ENCODE results near the gene FNDC1.

DNA sequence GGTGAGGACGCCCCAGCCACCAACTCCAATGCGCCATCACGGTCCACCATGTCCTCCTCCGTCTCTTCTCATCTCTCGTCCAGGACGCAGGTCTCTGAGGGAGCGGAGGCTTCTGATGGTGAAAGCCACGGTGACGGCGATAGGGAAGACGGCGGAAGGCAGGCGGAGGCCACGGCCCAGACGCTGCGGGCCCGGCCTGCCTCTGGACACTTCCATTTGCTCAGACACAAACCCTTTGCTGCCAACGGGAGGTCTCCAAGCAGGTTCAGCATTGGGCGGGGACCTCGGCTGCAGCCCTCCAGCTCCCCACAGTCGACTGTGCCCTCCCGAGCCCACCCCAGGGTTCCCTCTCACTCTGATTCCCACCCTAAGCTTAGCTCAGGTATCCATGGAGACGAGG, 63.6 kb downstream of the FNDC1 start:
- no peak for TF ChIP-seq TAF1 (IDR thresholded peaks at IDR 0.05; ENCODE audit: borderline replicate concordance, insufficient read depth, low read length)
- TF ChIP-seq, protein P1, sequence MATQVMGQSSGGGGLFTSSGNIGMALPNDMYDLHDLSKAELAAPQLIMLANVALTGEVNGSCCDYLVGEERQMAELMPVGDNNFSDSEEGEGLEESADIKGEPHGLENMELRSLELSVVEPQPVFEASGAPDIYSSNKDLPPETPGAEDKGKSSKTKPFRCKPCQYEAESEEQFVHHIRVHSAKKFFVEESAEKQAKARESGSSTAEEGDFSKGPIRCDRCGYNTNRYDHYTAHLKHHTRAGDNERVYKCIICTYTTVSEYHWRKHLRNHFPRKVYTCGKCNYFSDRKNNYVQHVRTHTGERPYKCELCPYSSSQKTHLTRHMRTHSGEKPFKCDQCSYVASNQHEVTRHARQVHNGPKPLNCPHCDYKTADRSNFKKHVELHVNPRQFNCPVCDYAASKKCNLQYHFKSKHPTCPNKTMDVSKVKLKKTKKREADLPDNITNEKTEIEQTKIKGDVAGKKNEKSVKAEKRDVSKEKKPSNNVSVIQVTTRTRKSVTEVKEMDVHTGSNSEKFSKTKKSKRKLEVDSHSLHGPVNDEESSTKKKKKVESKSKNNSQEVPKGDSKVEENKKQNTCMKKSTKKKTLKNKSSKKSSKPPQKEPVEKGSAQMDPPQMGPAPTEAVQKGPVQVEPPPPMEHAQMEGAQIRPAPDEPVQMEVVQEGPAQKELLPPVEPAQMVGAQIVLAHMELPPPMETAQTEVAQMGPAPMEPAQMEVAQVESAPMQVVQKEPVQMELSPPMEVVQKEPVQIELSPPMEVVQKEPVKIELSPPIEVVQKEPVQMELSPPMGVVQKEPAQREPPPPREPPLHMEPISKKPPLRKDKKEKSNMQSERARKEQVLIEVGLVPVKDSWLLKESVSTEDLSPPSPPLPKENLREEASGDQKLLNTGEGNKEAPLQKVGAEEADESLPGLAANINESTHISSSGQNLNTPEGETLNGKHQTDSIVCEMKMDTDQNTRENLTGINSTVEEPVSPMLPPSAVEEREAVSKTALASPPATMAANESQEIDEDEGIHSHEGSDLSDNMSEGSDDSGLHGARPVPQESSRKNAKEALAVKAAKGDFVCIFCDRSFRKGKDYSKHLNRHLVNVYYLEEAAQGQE (IDR thresholded peaks at IDR 0.05; ENCODE audit: insufficient read depth in 1 of 2, low read depth in 2 of 2, low read length in 2 of 2): no peak

Measured in PFSK-1 (cell line).